Neuronal stem cell (in vitro differentiated cells): Measurements from ENCODE around the gene DESI1.
A peak's percentile ranks its signal among the peaks of the same experiment; 100 is the strongest.

Experiments
- DNase-seq: peaks from one replicate; pipeline ENCODE4 v3.0.0-alpha.2; 2013; ENCODE audit warnings: low spot score
- H2AFZ ChIP-seq: one replicate; pipeline ENCODE4 v1.6.1; 2013; ENCODE audit warnings: mild to moderate bottlenecking, low read length, inconsistent platforms
- H2AK5ac ChIP-seq: 2 replicates; pipeline ENCODE4 v1.6.1; 2013; ENCODE audit warnings: low read depth, mild to moderate bottlenecking, inconsistent platforms, low read length, moderate library complexity, mixed read lengths
- H2BK120ac ChIP-seq: 2 replicates; pipeline ENCODE4 v1.6.1; 2013; ENCODE audit warnings: low read depth, mild to moderate bottlenecking, inconsistent platforms, low read length, moderate library complexity, mixed read lengths
- H2BK12ac ChIP-seq: one replicate; pipeline ENCODE4 v1.6.1; 2013; ENCODE audit warnings: low read length, inconsistent platforms
- H2BK15ac ChIP-seq: 2 replicates; pipeline ENCODE4 v1.6.1; 2013; ENCODE audit warnings: mild to moderate bottlenecking, low read length, inconsistent platforms, mixed read lengths
- H2BK5ac ChIP-seq: one replicate; pipeline ENCODE4 v1.6.1; 2013; ENCODE audit warnings: inconsistent platforms, mild to moderate bottlenecking, low read length, moderate library complexity
- H3K14ac ChIP-seq: one replicate; pipeline ENCODE4 v1.6.1; 2013; ENCODE audit warnings: low read length, inconsistent platforms
- H3K18ac ChIP-seq: 2 replicates; pipeline ENCODE4 v1.6.1; 2013; ENCODE audit warnings: low read length, inconsistent platforms
- H3K23ac ChIP-seq: 2 replicates; pipeline ENCODE4 v1.6.1; 2013; ENCODE audit warnings: low read depth, mild to moderate bottlenecking, mixed read lengths, low read length, inconsistent platforms; ENCODE audit not compliant: poor library complexity
- H3K27ac ChIP-seq: replicated peaks from 3 replicates; pipeline ENCODE4 v1.5.1; 2013; ENCODE audit warnings: low read length, inconsistent platforms
- H3K27me3 ChIP-seq, 3 experiments: 2 replicates each; pipeline ENCODE4 v1.6.1; 2013; ENCODE audit warnings: low read length in 3 of 3, mild to moderate bottlenecking in 2 of 3, inconsistent platforms in 1 of 3, low read depth in 1 of 3, mixed read lengths in 1 of 3, moderate library complexity in 1 of 3; ENCODE audit not compliant: control insufficient read depth in 3 of 3, insufficient read depth in 3 of 3
- H3K36me3 ChIP-seq, 2 donors: replicated peaks in 1 of 2; 2 replicates each; pipeline ENCODE4 v1.6.1; 2013; ENCODE audit warnings: low read length in 2 of 2; ENCODE audit not compliant: control insufficient read depth in 2 of 2, insufficient read depth in 2 of 2
- H3K4ac ChIP-seq: 2 replicates; pipeline ENCODE4 v1.6.1; 2013; ENCODE audit warnings: inconsistent platforms, mild to moderate bottlenecking, low read length, moderate library complexity
- H3K4me1 ChIP-seq, 2 donors: 1 replicate in 1 of 2; 2 replicates in 1 of 2; pipeline ENCODE4 v1.6.1; 2013; ENCODE audit warnings: low read length in 2 of 2, low read depth in 1 of 2; ENCODE audit not compliant: control insufficient read depth in 2 of 2, insufficient read depth in 1 of 2
- H3K4me2 ChIP-seq: one replicate; pipeline ENCODE4 v1.6.1; 2013; ENCODE audit warnings: mild to moderate bottlenecking, low read length, inconsistent platforms; ENCODE audit not compliant: insufficient read depth, poor library complexity, severe bottlenecking
- H3K4me3 ChIP-seq, 2 donors: 2 replicates each; pipeline ENCODE4 v1.5.1; 2013; ENCODE audit warnings: low read length in 2 of 2, mild to moderate bottlenecking in 2 of 2, inconsistent platforms in 1 of 2, moderate library complexity in 1 of 2
- H3K79me1 ChIP-seq: one replicate; pipeline ENCODE4 v1.6.1; 2013; ENCODE audit warnings: low read depth, mild to moderate bottlenecking, inconsistent platforms, low read length, moderate library complexity
- H3K9ac ChIP-seq: one replicate; pipeline ENCODE4 v1.6.1; 2013; ENCODE audit warnings: mild to moderate bottlenecking, low read depth, low read length, inconsistent platforms; ENCODE audit not compliant: poor library complexity
- H3K9me3 ChIP-seq, 2 donors: replicated peaks in 1 of 2; 2 replicates each; pipeline versions ENCODE3 to v1.6.1; 2013; ENCODE audit warnings: low read length in 2 of 2, mild to moderate bottlenecking in 2 of 2, inconsistent platforms in 1 of 2, low read depth in 1 of 2, mixed read lengths in 1 of 2, moderate library complexity in 1 of 2; ENCODE audit not compliant: control insufficient read depth in 2 of 2, insufficient read depth in 1 of 2
- H4K8ac ChIP-seq: one replicate; pipeline ENCODE4 v1.6.1; 2013; ENCODE audit warnings: low read depth, mild to moderate bottlenecking, inconsistent platforms, low read length, moderate library complexity
- H4K91ac ChIP-seq: one replicate; pipeline ENCODE4 v1.6.1; 2013; ENCODE audit warnings: low read length, low read depth, mild to moderate bottlenecking, inconsistent platforms; ENCODE audit not compliant: poor library complexity
- WGBS, 2 donors: extraction: QIAGEN DNeasy Blood & Tissue Kit; methylation state at CpG; one replicate each; pipeline ENCODE4 v1.1.7; 2013; ENCODE audit warnings: missing lambda C conversion rate in 2 of 2, mixed read lengths in 1 of 2; ENCODE audit not compliant: insufficient read length in 2 of 2, insufficient replicate concordance in 1 of 2; ENCODE audit errors: extremely low coverage in 2 of 2; 5-methylcytosine and 5-hydroxymethylcytosine counted together

The DESI1 gene

DNA sequence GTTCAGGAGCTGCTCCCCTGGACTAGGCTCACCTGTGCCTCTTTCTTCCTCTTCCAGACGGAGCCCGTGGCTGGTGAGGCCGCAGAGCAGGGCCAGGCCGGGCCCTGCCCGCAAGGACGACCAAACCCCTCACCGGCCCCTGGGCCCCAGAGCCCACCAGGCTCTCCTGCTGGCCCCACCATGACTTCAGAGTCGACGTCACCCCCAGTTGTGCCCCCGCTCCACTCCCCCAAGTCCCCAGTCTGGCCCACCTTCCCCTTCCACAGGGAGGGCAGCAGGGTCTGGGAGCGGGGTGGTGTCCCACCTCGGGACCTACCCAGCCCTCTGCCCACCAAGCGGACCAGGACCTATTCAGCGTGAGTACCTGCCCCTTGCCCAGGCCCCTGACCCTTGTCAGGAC is 49.1 kb downstream of the DESI1 start:
- Histone ChIP-seq H3K36me3 (peaks cover 0 to 4% of the 10 kb centered on the region in 2 donors), H3K4me1 (peaks cover 5 to 14% of the 10 kb centered on the region in 2 donors), H3K27ac (no peak overlapping the region), H2BK5ac (peak overlapping the region; percentile 11), H2BK120ac (no peak overlapping the region), H3K9ac (no peak overlapping the region), H2BK12ac (peak overlapping the region; percentile 36), H2AFZ (no peak overlapping the region), H3K23ac (no peak overlapping the region), H4K91ac (no peak overlapping the region), H2AK5ac (no peak overlapping the region), H3K79me1 (peaks cover 2% of the 10 kb centered on the region), H3K18ac (peak overlapping the region; percentile 71), H3K27me3 (no peaks in the 10 kb centered on the region), H3K4me3 (no peak overlapping the region), H2BK15ac (peak overlapping the region; percentile 58), H3K9me3 (no peaks in the 10 kb centered on the region), H3K4me2 (no peak overlapping the region), H3K14ac (peak overlapping the region; percentile 79), H4K8ac (peak overlapping the region; percentile 6), H3K4ac (no peak overlapping the region)
- DNase-seq: no peak
- WGBS, 2 donors: no CpG with 5 or more reads among the region's 14 CpGs

DNA sequence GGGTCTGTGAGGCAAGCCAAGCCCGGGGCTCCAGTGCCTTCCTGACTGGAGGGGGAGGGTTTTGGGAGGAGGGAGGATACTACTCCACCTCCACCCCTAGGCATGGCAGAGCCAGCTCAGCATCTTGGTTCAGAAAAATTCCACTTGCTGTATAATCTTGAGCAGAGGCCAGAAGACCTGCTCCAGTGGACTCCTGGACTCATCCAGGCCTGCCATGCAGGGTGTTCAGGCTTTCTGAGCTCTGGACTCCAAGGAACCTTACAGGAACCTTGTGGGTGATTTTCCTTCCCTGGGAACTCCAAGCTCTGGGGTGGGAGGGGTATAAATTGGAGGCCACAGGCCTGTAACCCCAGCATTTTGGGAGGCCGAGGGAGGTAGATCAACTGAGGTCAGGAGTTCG is 50.6 kb downstream of the DESI1 start:
- H3K18ac ChIP-seq: no peak overlapping the region
- no peak overlapping the region for H4K91ac ChIP-seq
- no peaks in the 10 kb centered on the region for H3K36me3 ChIP-seq
- H3K4me1 ChIP-seq: peaks cover 5 to 14% of the 10 kb centered on the region in 2 donors
- no peak overlapping the region for H3K4me3 ChIP-seq
- H2BK15ac ChIP-seq: no peak overlapping the region
- H2AFZ ChIP-seq: no peak overlapping the region
- no peak overlapping the region for H3K4ac ChIP-seq
- H3K27me3 ChIP-seq: no peaks in the 10 kb centered on the region
- H3K4me2 ChIP-seq: no peak overlapping the region
- H3K27ac ChIP-seq: no peak overlapping the region
- H2AK5ac ChIP-seq: peak overlapping the region; percentile 11
- no peak overlapping the region for H2BK120ac ChIP-seq
- no CpG with 5 or more reads among the region's 3 CpGs for WGBS, 2 donors
- no peak overlapping the region for H3K14ac ChIP-seq
- H2BK12ac ChIP-seq: no peak overlapping the region
- H2BK5ac ChIP-seq: no peak overlapping the region
- H3K79me1 ChIP-seq: no peaks in the 10 kb centered on the region
- no peak overlapping the region for H4K8ac ChIP-seq
- DNase-seq: no peak
- no peak overlapping the region for H3K23ac ChIP-seq
- no peak overlapping the region for H3K9ac ChIP-seq
- no peaks in the 10 kb centered on the region for H3K9me3 ChIP-seq

DNA sequence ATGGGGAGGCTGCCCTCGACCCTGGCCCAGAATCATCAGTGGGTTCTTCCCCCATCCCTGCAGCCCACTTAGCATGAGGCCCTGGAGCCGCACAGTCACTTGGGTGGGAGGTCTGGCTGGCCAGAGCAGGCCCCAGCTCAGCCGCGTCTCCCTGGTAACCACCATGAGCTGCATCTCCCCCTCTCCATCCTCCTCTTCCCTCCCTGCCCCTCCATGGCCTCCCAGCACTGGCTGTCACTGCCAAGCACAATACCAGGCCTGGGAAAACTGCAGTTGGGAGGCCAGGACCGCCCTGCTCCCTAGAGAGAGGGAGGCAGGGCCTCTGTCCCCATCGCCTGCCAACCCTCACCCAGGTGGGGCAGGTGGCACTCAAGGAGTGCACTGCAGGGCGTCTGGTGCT is 52.0 kb downstream of the DESI1 start:
- Histone ChIP-seq H3K23ac (peak overlapping the region; percentile 52), H3K4ac (no peak overlapping the region), H3K79me1 (no peaks in the 10 kb centered on the region), H3K18ac (peak overlapping the region; percentile 76), H3K4me2 (no peak overlapping the region), H4K91ac (no peak overlapping the region), H3K27me3 (no peaks in the 10 kb centered on the region), H2BK120ac (no peak overlapping the region), H2BK12ac (no peak overlapping the region), H2AFZ (peak overlapping the region; percentile 89), H3K9me3 (no peaks in the 10 kb centered on the region), H3K4me1 (peaks cover 5 to 14% of the 10 kb centered on the region in 2 donors), H3K9ac (peak overlapping the region; percentile 66), H2BK5ac (no peak overlapping the region), H3K4me3 (no peak overlapping the region), H3K27ac (no peak overlapping the region), H2BK15ac (peak overlapping the region; percentile 82), H2AK5ac (no peak overlapping the region), H3K36me3 (no peaks in the 10 kb centered on the region), H4K8ac (no peak overlapping the region), H3K14ac (no peak overlapping the region)
- no CpG with 5 or more reads among the region's 7 CpGs for WGBS, 2 donors
- no peak for DNase-seq

DNA sequence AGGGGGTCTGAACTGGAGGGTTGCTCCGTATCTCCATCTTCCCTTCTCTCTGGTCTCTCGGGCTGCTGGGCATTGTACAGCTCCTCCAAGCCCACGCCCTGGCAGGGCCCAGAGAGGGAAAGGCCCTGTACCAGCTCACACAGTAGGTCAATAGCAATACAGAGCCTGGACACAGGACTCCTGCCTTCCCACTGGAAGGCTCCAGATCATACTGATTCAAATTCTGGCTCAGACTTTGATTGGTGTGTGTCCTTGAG is 53.4 kb downstream of the DESI1 start:
- no peak overlapping the region for H3K4me2 ChIP-seq
- H3K36me3 ChIP-seq: no peaks in the 10 kb centered on the region
- no CpG with 5 or more reads among the region's 3 CpGs for WGBS, 2 donors
- no peak overlapping the region for H2AK5ac ChIP-seq
- no peak overlapping the region for H3K23ac ChIP-seq
- H3K4me3 ChIP-seq: no peak overlapping the region
- H3K79me1 ChIP-seq: no peaks in the 10 kb centered on the region
- no peak overlapping the region for H3K27ac ChIP-seq
- H3K9ac ChIP-seq: no peak overlapping the region
- peaks cover 7 to 22% of the 10 kb centered on the region in 2 donors for H3K4me1 ChIP-seq
- no peak overlapping the region for H2BK12ac ChIP-seq
- H4K91ac ChIP-seq: no peak overlapping the region
- no peak for DNase-seq
- H3K14ac ChIP-seq: no peak overlapping the region
- H2AFZ ChIP-seq: no peak overlapping the region
- H2BK15ac ChIP-seq: no peak overlapping the region
- no peak overlapping the region for H2BK5ac ChIP-seq
- H2BK120ac ChIP-seq: no peak overlapping the region
- no peaks in the 10 kb centered on the region for H3K27me3 ChIP-seq
- H4K8ac ChIP-seq: no peak overlapping the region
- H3K4ac ChIP-seq: no peak overlapping the region
- H3K18ac ChIP-seq: no peak overlapping the region
- H3K9me3 ChIP-seq: no peaks in the 10 kb centered on the region
